Peyer's patch (tissue), 4 donors: Measurements from ENCODE around the gene CDX1. TPM values are rescaled to one million over a fixed set of nuclear protein-coding genes. Genes with fewer than 3 reads are reported as not detected.

Experiments
- DNase-seq, 3 donors: peaks; one replicate each; pipeline ENCODE4 v3.0.0-alpha.2; 2017 to 2019
- H3K27ac ChIP-seq, 4 donors: fragments of 200-600 bp; sonication (generic); one replicate each; pipeline ENCODE4 v1.5.1; 2016 to 2019
- H3K27me3 ChIP-seq, 2 donors: fragments of 200-600 bp; sonication (generic); one replicate each; pipeline ENCODE4 v1.5.1; 2019
- H3K36me3 ChIP-seq, 3 donors: fragments of 200-600 bp; sonication (generic); one replicate each; pipeline ENCODE4 v1.5.1; 2016 to 2019
- H3K4me1 ChIP-seq, 4 donors: fragments of 200-600 bp; sonication (generic); one replicate each; pipeline ENCODE4 v1.5.1; 2016 to 2019
- H3K4me3 ChIP-seq, 4 donors: fragments of 200-600 bp; sonication (generic); 1 replicate in 3 of 4; 2 replicates in 1 of 4; pipeline ENCODE4 v1.5.1; 2016 to 2019; ENCODE audit warnings: mild to moderate bottlenecking in 1 of 4
- H3K9me3 ChIP-seq, 4 donors: fragments of 200-600 bp; sonication (generic); one replicate each; pipeline ENCODE4 v1.5.1; 2016 to 2019; ENCODE audit warnings: mild to moderate bottlenecking in 1 of 4
- CTCF ChIP-seq, 6 experiments: fragments of 450-650 bp in 4 of 6; fragments of 200-600 bp in 2 of 6; sonication (generic) in 1 of 6; IDR thresholded peaks; one replicate each; pipeline ENCODE4 v1.5.1; 2017 to 2019; ENCODE audit warnings: antibody characterized with exemption in 6 of 6, mild to moderate bottlenecking in 3 of 6, moderate library complexity in 1 of 6
- POLR2A ChIP-seq, 2 donors: fragments of 450-650 bp; IDR thresholded peaks; one replicate each; pipeline ENCODE4 v1.5.1; 2017; ENCODE audit warnings: antibody characterized with exemption in 2 of 2, mild to moderate bottlenecking in 2 of 2, moderate library complexity in 2 of 2
- total RNA-seq, 4 donors: library from RNA; depleted of rRNA; stranded (reverse); fragments of >200 nt; gene quantifications; one replicate each; pipeline ENCODE4 v1.1.0, GENCODE V29; 2016

Gene CDX1
- total RNA-seq, 4 donors from 2014 or later = 177 to 429 (median 370) TPM

GRCh38 chr5:150221471-150221870 is 54.9 kb downstream of the CDX1 start:
- no peaks in the 10 kb centered on the region for H3K36me3 ChIP-seq
- no peaks in the 10 kb centered on the region for H3K9me3 ChIP-seq
- no peak overlapping the region for H3K27ac ChIP-seq
- H3K27me3 ChIP-seq = no peaks in the 10 kb centered on the region
- DNase-seq = no peak
- TF ChIP-seq POLR2A (IDR thresholded peaks at IDR 0.05) (no peak), CTCF (IDR thresholded peaks at IDR 0.05) (no peak)
- H3K4me1 ChIP-seq = peaks cover 0 to 13% (median 4%) of the 10 kb centered on the region in 4 donors
- no peak overlapping the region for H3K4me3 ChIP-seq

GRCh38 chr5:150222906-150223305 is 56.3 kb downstream of the CDX1 start:
- H3K4me1 ChIP-seq = peaks cover 0 to under 1% (median 0%) of the 10 kb centered on the region in 4 donors
- no peak overlapping the region for H3K27ac ChIP-seq
- H3K27me3 ChIP-seq = no peaks in the 10 kb centered on the region
- no peaks in the 10 kb centered on the region for H3K9me3 ChIP-seq
- H3K36me3 ChIP-seq = no peaks in the 10 kb centered on the region
- DNase-seq = no peak
- no peak overlapping the region for H3K4me3 ChIP-seq
- TF ChIP-seq CTCF (IDR thresholded peaks at IDR 0.05) = no peak
- TF ChIP-seq POLR2A (IDR thresholded peaks at IDR 0.05) = no peak

- H3K4me3 ChIP-seq = no peak overlapping the region
- H3K27ac ChIP-seq = no peak overlapping the region
- DNase-seq = no peak
- H3K4me1 ChIP-seq = no peaks in the 10 kb centered on the region
- no peaks in the 10 kb centered on the region for H3K9me3 ChIP-seq
- H3K36me3 ChIP-seq = no peaks in the 10 kb centered on the region
- TF ChIP-seq CTCF (IDR thresholded peaks at IDR 0.05) = no peak
- TF ChIP-seq POLR2A (IDR thresholded peaks at IDR 0.05) = no peak
- H3K27me3 ChIP-seq = no peaks in the 10 kb centered on the region
These were observed 56.9 kb downstream of the CDX1 start for GRCh38 chr5:150223474-150223873.

- Histone ChIP-seq H3K4me3 (no peak overlapping the region), H3K27me3 (no peaks in the 10 kb centered on the region), H3K27ac (no peak overlapping the region), H3K9me3 (no peaks in the 10 kb centered on the region), H3K4me1 (no peaks in the 10 kb centered on the region), H3K36me3 (no peaks in the 10 kb centered on the region)
- TF ChIP-seq POLR2A (IDR thresholded peaks at IDR 0.05) (no peak), CTCF (IDR thresholded peaks at IDR 0.05) (no peak)
- DNase-seq = no peak
These were observed 58.0 kb downstream of the CDX1 start for GRCh38 chr5:150224483-150225027.

- H3K9me3 ChIP-seq = no peaks in the 10 kb centered on the region
- no peak for DNase-seq
- H3K27ac ChIP-seq = no peak overlapping the region
- no peaks in the 10 kb centered on the region for H3K4me1 ChIP-seq
- H3K4me3 ChIP-seq = no peak overlapping the region
- no peaks in the 10 kb centered on the region for H3K27me3 ChIP-seq
- H3K36me3 ChIP-seq = no peaks in the 10 kb centered on the region
- TF ChIP-seq POLR2A (IDR thresholded peaks at IDR 0.05) (no peak), CTCF (IDR thresholded peaks at IDR 0.05) (no peak)
These were observed 60.5 kb downstream of the CDX1 start for GRCh38 chr5:150227036-150227435.
